Activated naive CD4-positive, alpha-beta T cell treated with anti-CD3 and anti-CD28 coated beads for 36 hours (primary cell): ENCODE results near the gene POU3F2. TPM values are rescaled to one million over a fixed set of nuclear protein-coding genes. Genes with fewer than 3 reads are reported as not detected.

ENCODE experiments used
- CTCF ChIA-PET: fragments of 350-600 bp; sonication (Branson Sonifier 250); formaldehyde crosslinking; loops from one replicate; lab custom pipeline; 2021; ENCODE audit warnings: antibody characterized with exemption; lab: Charles Lee
- DNase-seq: peaks from one replicate; pipeline ENCODE4 v3.0.0-alpha.2; 2020
- H3K27ac Mint-ChIP-seq: one replicate; pipeline ENCODE4 v1.8.0; 2021; ENCODE audit warnings: mild to moderate bottlenecking, mixed read lengths
- H3K27me3 Mint-ChIP-seq: one replicate; pipeline ENCODE4 v1.8.0; 2021; ENCODE audit warnings: low read depth, mixed read lengths
- H3K36me3 Mint-ChIP-seq: one replicate; pipeline ENCODE4 v1.8.0; 2021; ENCODE audit warnings: low read depth, mixed read lengths
- H3K4me1 Mint-ChIP-seq: one replicate; pipeline ENCODE4 v1.8.0; 2021; ENCODE audit warnings: low read depth, mixed read lengths
- H3K4me3 Mint-ChIP-seq: one replicate; pipeline ENCODE4 v1.8.0; 2021; ENCODE audit warnings: mild to moderate bottlenecking, moderate library complexity, mixed read lengths
- H3K9me3 Mint-ChIP-seq: one replicate; pipeline ENCODE4 v1.8.0; 2021; ENCODE audit warnings: mixed read lengths
- intact Hi-C: fragments of 100-400 bp; cut with micrococcal nuclease; formaldehyde crosslinking; loops from one replicate; pipeline ENCODE4 v1.15.1; 2023
- total RNA-seq, 2 experiments: library from RNA; stranded (reverse); gene quantifications; one replicate each; pipeline ENCODE4 v1.2.3, GENCODE V29; 2021

Gene POU3F2
- total RNA-seq, 2 experiments from 2014 or later: not detected

DNA sequence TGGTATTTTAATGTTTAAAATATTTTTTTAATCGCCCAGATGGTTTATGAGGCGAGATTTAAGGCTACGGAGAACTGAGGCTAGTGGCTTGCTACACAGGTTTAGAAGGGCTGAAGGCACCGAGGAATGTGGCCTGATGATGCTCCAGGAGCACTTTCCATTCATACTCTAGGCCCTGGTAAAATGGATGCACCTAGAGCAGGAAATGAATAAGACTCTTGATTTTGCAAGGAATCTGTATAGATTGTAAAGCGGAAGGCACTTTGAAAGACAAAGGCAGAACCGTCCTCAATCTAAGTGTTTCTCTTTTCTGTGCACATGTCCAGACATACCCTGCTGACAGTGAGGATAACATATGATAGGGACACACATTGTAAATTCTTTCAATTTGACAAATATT lies 30.1 kb downstream of the POU3F2 start:
- no peak overlapping the region for H3K27ac Mint-ChIP-seq
- peaks cover 2% of the 10 kb centered on the region for H3K9me3 Mint-ChIP-seq
- no peak overlapping the region for H3K4me3 Mint-ChIP-seq
- no peaks in the 10 kb centered on the region for H3K4me1 Mint-ChIP-seq
- CTCF ChIA-PET: no interaction called here
- intact Hi-C loops: no loop called here
- peaks cover 17% of the 10 kb centered on the region for H3K36me3 Mint-ChIP-seq
- no peaks in the 10 kb centered on the region for H3K27me3 Mint-ChIP-seq
- no peak for DNase-seq

DNA sequence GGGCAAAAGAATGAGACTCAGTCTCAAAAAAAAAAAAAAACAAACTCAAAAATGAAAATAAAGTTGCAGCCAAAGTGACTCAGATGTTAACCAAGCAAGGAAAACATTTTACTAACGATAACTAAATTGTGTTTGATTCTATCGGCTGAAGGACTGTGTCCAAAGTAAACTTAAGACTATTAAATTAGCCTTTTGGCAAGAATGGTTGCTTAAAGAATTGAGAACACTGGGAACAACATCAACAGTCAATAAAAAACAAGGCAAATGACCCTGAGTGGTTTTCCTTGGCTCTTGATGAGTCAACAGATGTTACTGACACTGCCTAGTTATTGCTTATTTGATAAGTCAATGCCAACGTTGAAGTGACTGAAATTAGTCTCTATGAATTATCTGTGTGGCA lies 36.7 kb downstream of the POU3F2 start:
- peaks cover 2% of the 10 kb centered on the region for H3K9me3 Mint-ChIP-seq
- CTCF ChIA-PET: no interaction called here
- no peaks in the 10 kb centered on the region for H3K27me3 Mint-ChIP-seq
- H3K27ac Mint-ChIP-seq: no peak overlapping the region
- intact Hi-C loops: no loop called here
- no peak for DNase-seq
- H3K36me3 Mint-ChIP-seq: peaks cover 41% of the 10 kb centered on the region
- H3K4me1 Mint-ChIP-seq: no peaks in the 10 kb centered on the region
- H3K4me3 Mint-ChIP-seq: no peak overlapping the region

DNA sequence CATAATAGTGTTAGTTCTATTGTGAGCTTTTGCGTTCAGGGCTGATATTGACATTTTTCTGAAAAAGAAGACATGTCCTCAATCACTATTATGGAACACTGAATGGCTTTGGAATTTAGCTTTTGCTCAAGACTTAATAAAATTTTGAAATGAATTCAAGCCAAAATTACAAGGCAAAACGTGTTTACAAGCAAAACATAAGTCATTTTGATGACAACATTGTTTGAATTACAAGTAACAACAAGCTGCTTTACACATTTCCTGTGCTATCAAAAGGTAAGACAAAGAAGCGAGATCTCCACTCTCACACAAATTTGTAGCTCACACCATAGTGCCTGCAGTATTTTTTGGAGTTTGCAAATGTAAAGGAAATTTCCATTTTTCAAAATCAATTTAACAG lies 37.4 kb downstream of the POU3F2 start:
- no peak overlapping the region for H3K27ac Mint-ChIP-seq
- no peaks in the 10 kb centered on the region for H3K4me1 Mint-ChIP-seq
- CTCF ChIA-PET: interaction anchor here (0.6 kb wide), 1 partner anchor 10 kb away, joined by 3 read pairs; no protein-coding TSS in a partner anchor
- peaks cover 42% of the 10 kb centered on the region for H3K36me3 Mint-ChIP-seq
- no peak for DNase-seq
- H3K27me3 Mint-ChIP-seq: no peaks in the 10 kb centered on the region
- H3K4me3 Mint-ChIP-seq: no peak overlapping the region
- peaks cover 2% of the 10 kb centered on the region for H3K9me3 Mint-ChIP-seq
- intact Hi-C loops: no loop called here

DNA sequence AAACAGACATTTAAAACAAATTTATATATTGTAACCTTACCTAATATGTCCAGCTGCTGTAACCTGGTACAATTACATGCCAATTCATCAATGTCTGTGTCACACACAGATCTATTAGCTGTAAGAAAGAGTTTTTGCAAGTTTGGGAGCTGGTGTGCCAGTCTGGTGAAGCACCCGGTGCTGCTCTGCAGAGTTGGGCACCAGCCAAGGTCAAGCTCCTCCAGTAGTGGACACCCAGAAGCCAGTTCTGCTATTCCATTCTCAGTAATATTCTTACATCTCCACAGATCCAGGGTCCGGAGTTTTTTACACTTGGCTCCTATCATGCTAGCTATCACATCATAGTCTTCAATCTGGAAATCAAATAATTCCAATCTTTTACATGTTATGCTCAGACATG lies 41.0 kb downstream of the POU3F2 start:
- no peaks in the 10 kb centered on the region for H3K9me3 Mint-ChIP-seq
- peaks cover 39% of the 10 kb centered on the region for H3K36me3 Mint-ChIP-seq
- H3K27me3 Mint-ChIP-seq: no peaks in the 10 kb centered on the region

DNA sequence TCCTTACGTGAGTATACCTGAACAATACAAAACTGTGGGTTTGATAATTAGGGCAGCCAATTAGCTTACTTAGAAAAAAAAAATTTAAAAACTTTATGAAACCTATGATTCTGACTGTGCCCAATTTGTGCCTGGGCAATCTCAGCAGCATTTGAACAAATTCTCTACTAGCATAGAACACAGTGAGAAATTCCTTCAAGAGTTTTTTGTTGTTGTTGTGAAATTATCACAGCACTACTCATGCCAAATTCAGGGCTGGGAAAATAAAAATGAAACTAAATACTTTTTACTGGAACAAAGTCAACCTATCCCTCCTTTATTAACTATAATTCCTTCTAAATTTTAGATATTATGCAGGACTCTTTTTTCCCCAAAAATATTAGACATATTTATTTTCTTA lies 42.9 kb downstream of the POU3F2 start:
- H3K36me3 Mint-ChIP-seq: peaks cover 35% of the 10 kb centered on the region
- peaks cover 8% of the 10 kb centered on the region for H3K4me1 Mint-ChIP-seq

More for the DNA sequence above, 41.0 kb downstream of the POU3F2 start:
- H3K27ac Mint-ChIP-seq: no peak overlapping the region
- CTCF ChIA-PET: interaction anchor here (0.6 kb wide), 1 partner anchor 1130 kb away, joined by 3 read pairs; no protein-coding TSS in a partner anchor
- H3K4me3 Mint-ChIP-seq: no peak overlapping the region
- intact Hi-C loops: no loop called here
- H3K4me1 Mint-ChIP-seq: peaks cover 3% of the 10 kb centered on the region
- DNase-seq: no peak

DNA sequence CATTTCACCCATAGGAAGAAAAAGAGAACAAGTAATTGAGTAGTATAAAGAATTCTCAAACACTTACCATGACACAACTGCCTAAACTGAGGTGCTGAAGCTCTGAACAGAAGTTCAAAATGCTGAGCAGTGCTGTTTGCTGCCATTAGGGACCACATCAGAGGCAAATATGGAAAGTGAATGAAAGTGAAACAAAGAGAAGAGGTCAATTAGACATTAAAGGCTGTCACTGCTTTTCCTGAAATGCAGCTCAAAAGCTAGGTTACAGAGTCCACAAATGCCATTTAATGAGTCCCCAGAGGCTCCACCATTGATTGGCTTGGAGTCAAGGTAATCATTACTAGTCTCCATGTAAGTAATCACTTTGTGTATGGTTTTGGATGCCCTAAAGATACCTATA lies 46.1 kb downstream of the POU3F2 start:
- peaks cover 8% of the 10 kb centered on the region for H3K4me1 Mint-ChIP-seq
- CTCF ChIA-PET: no interaction called here
- intact Hi-C loops: no loop called here
- no peaks in the 10 kb centered on the region for H3K27me3 Mint-ChIP-seq
- no peak overlapping the region for H3K27ac Mint-ChIP-seq
- no peak for DNase-seq
- H3K9me3 Mint-ChIP-seq: no peaks in the 10 kb centered on the region
- peaks cover 33% of the 10 kb centered on the region for H3K36me3 Mint-ChIP-seq
- no peak overlapping the region for H3K4me3 Mint-ChIP-seq

More for the DNA sequence above, 42.9 kb downstream of the POU3F2 start:
- CTCF ChIA-PET: no interaction called here
- H3K27ac Mint-ChIP-seq: no peak overlapping the region
- H3K9me3 Mint-ChIP-seq: no peaks in the 10 kb centered on the region
- no peak for DNase-seq
- intact Hi-C loops: no loop called here
- no peak overlapping the region for H3K4me3 Mint-ChIP-seq
- no peaks in the 10 kb centered on the region for H3K27me3 Mint-ChIP-seq

DNA sequence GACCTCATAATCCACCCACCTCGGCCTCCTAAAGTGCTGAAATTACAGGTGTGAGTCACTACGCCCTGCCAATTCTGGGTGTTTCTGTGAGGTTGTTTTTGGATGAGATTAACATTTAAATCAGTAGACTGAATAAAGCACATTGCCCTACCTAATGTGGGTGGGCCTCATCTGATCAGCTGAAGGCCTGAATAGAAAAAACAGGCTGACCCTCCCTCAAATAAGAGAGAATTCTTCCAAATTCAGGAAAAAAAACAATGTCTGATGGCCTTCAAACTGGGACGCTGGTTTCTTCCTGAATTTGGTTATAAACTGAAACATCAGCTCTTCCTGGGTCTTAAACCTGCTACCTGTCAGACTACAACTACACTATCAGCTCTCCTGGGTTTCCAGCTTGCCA lies 51.0 kb downstream of the POU3F2 start:
- Mint-ChIP-seq H3K27me3 (no peaks in the 10 kb centered on the region), H3K4me1 (peaks cover 5% of the 10 kb centered on the region), H3K27ac (no peak overlapping the region), H3K9me3 (no peaks in the 10 kb centered on the region), H3K36me3 (peaks cover 33% of the 10 kb centered on the region), H3K4me3 (no peak overlapping the region)
- DNase-seq: no peak
- intact Hi-C loops: no loop called here
- CTCF ChIA-PET: no interaction called here

DNA sequence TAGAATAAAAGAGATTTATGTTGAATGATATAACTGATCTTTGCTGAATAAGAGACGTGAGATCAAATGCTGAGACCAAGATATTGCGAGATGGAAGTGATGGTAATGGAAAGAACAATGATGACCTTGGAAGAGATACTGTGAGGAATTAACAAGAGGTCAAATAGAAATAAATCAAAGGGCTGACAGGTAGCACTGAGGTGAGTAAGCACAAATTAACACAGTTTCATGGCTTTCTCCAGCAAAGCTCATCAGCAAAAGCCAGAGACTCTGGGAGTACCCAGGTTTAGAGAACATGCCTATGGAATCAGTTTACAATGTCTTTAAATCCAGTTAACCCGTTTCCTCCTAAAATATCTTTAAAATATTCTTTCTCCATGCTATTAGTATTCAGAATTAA lies 53.3 kb downstream of the POU3F2 start:
- CTCF ChIA-PET: no interaction called here
- H3K36me3 Mint-ChIP-seq: peaks cover 34% of the 10 kb centered on the region
- no peaks in the 10 kb centered on the region for H3K27me3 Mint-ChIP-seq

More for the DNA sequence above, 53.3 kb downstream of the POU3F2 start:
- no peaks in the 10 kb centered on the region for H3K4me1 Mint-ChIP-seq
- DNase-seq: no peak
- no peak overlapping the region for H3K27ac Mint-ChIP-seq
- no peak overlapping the region for H3K4me3 Mint-ChIP-seq
- intact Hi-C loops: no loop called here
- H3K9me3 Mint-ChIP-seq: no peaks in the 10 kb centered on the region

Other genes starting within 250 kb of the POU3F2 start
- gene FBXL4, start 113.4 kb downstream of the POU3F2 start, total RNA-seq: 10 to 100 TPM; 16.3 to 16.7 TPM